HG03432 (cell line): ENCODE data around the gene CAMK1G.
A peak's percentile ranks its signal among the peaks of the same experiment; 100 is the strongest.

Source experiments
- ATAC-seq: cut with Tn5 transposase; IDR thresholded peaks from one replicate; pipeline ENCODE4 v1.9.1; 2021; ENCODE audit warnings: mild to moderate bottlenecking, moderate library complexity; ENCODE audit not compliant: unreplicated experiment

The CAMK1G gene

DNA sequence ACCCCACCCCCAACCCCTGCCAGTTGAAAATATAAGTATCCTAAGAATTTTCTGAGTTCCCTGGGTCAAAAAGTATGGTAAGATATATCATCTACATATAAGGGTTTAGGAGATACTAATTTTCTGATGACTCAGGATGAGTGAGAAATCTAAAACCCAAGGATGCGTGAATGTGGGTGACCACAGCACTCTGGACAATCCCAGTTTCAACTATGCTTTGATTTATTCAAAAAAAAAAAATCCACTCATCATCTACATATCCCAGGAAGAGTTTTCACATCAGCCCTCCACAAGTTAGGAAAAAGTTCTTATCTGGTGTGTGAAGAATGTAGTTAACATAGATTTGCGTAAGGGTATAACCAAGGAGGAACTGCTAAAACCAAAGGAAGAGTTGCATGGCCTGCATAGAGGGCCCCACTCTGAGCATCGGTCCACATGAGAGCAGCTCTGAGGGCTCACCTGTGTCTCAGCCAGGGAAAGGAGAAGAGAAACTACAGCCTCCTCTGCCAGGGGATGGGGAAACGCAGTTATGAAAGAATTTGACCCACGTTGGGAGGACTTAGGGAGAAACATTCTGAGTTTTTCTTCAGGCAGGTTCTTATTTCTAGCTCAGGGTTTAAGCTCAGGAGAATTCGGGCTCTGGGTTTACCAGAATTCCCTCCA, 50.0 kb downstream of the CAMK1G start:
- ATAC-seq, result no peak

GRCh38 chr1:209634005-209634737, 50.7 kb downstream of the CAMK1G start:
- no peak for ATAC-seq

GRCh38 chr1:209635850-209636249, 52.3 kb downstream of the CAMK1G start:
- ATAC-seq, result no peak

GRCh38 chr1:209641832-209642172, 58.3 kb downstream of the CAMK1G start:
- ATAC-seq, result no peak

GRCh38 chr1:209642816-209643215, 59.3 kb downstream of the CAMK1G start:
- ATAC-seq, result no peak

DNA sequence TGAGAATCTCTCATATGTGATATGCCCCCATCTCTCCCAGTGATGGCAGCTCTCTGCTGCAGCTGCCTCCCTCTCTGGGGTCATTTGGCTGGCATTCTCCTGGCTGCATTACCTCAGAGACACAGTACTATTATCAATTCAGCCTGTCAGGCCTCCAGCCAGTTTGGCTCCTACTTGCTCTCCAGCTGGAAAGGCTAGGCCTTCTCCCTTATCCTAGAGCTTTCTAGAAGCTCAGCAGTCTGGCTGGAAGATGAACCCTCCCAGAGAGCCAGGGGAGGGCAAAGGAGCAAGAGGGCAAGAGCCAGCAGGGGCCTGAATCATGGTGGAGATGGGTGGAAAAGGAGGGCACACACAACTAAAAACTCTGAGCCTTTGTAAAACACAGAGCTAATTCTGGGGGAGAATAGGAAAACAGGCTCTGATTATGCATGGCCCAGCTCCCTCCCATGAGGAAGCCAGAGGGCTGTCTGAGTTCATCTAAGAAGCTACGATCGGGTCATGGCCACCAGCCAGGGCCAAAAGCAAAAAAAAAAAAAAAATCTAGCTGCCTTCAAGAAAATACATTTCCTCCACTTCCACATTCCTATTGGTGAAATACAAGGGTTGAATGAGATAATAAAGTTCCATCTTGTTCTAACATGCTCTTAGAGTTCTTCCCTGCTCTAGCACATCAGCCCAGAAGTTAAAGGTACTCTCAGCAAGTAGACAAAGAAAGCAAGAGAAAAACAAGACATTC, 59.9 kb downstream of the CAMK1G start:
- ATAC-seq, result no peak

DNA sequence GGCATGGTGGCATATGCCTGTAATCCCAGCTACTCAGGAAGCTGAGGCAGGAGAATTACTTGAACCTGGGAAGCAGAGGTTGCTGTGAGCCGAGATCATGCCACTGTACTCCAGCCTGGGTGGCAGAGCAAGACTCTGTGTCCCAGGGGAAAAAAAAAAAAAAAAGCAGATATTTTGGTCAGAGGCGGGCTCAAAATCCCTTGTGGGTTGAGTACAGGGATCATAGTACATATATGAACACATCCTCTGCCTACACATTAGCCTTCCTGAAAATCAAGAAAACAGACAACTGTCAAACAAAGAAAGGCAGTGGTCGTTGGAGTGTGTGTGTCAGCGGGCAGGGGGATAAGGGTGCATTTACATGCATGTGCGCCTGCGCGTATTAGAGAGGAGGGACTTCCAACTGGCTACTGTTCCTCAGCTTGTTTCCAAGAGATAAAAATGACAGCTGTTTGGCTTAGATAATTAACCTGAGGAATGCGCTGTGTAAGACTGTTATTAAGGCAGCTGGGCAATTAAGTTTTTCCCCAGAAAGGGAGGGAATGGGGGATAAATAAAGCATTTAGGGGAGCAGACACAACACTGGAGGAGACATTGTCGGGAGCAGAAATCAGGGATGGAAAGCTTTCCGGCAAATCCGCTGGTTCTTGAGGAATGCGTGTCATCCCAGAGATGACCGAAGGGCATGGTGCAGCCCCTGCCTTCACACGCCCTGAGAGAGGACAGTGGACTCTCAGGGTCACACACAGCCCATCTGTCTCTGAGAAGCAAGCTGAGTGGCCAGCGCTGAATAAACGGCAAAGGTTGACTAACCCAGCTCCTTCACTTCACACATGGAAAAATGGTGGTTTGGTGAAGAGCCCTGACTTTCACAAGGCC, 62.3 kb downstream of the CAMK1G start:
- no peak for ATAC-seq

DNA sequence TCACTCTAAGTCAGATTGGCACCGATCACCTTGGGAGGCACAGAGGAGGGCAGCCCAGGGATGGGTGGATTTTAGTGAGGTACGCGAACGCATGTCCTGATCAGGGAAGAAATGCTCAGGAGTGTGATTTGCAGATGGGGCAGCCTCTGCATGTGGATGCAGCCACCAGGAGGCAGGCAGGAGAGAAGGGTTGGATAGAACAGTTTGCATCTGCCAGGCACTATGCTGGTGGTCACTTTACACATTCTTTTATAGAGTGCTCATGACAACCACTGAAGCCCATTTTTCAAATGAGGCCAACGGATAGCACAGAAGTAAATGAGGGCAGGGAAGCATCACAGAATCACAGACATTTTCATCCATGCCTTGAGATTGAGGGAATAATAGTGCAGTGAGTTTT, 63.0 kb downstream of the CAMK1G start:
- ATAC-seq, result no peak

- no peak for ATAC-seq
These were observed 63.6 kb downstream of the CAMK1G start for GRCh38 chr1:209647156-209647555.

DNA sequence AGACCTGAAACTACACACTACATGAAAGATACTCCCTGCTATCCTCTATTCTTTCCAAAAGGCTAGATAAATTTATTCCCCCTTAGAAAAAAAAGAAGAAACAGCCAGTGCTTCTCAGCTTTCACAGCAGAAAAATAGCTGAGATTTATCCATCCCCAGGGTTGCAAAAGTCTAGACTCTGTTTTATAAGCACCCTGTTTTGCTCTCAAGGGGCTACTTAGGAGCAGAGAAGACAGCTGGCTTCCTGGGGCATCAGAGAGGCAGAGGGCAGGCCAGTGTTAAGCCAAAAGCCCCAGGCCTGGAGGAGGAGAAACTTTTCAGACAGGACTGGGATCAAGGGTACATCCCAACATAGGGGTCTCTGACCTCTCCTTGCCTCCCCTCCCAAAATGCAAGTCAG, 64.8 kb downstream of the CAMK1G start:
- no peak for ATAC-seq

- ATAC-seq, result no peak
These were observed 65.6 kb downstream of the CAMK1G start for GRCh38 chr1:209648931-209649776.

DNA sequence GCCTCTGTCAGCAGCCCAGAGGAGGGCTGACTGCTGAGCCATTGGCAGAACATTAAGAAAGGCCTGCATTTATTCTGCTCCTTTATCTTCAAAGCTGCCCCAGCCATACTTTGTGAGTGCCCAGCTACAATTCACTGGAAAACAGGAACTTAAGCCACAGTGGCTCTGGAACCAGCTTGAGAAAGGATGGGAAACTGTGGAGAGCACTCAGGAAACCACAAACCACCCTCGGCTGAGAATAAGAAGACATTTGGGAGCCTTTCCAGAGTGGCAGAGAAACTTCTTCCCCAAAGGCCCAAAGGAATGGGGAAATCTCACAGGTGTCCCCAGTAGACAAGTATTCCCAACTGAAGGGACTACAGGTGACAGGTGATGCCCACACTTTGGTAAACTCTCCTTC, 66.9 kb downstream of the CAMK1G start:
- ATAC-seq, result no peak

DNA sequence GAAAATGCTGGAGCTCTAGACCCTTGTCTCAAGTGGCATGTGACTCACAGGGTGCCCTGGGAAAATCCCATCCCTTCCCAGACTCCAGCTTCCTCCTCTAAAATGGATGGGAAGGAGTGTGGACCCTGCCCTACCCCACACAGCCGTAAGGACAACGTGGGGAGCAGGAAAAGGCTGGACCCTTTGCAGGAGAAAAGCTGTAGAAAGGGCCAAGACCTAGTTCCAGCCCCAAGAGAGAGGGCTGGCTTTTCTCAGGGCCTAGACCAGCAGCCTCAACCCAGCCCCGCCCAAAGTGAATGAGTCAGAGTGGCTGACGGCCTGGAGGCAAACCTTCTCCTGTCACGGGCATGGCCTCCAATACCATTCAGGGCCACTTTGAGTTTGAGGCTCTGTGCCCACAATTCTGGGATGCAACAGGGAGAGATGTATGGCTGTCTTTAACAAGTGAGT, 67.6 kb downstream of the CAMK1G start:
- peak; percentile 75 for ATAC-seq

DNA sequence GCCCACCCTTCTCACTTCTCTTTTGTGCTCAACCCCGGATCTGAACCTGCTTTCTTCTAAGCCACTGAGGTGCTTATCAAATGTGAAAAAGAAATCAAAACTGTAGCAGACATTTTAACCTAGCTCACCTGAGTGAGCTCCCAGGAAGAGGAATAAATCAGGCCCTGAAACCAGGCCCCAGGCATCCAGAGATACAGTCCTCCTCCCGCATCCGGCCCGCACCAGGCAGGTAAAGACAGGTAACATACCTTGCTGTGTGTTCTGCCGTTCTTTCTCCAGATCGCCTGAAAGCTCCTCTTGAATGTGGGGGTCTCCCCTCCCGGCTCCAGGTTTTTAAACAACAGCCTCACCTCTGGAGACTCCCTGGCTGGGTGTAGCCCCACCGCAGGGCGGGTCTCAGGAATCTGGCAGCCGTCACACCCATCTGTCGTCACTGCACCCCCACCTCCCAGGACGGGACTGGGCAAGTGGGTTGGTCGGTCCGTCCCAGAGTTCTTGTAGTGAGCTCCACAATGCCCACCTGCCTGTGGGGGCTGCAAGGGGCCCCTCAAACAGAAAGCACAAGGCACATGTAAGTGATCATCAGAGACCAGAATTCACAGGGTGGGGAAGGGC, 68.7 kb downstream of the CAMK1G start, which contains the start of gene LAMB3:
Gene LAMB3, minus strand, starts transcription at position 305 of the 615 bp plus-strand sequence. CDS start 1,481 bp downstream, outside the sequence.
- no peak for ATAC-seq

DNA sequence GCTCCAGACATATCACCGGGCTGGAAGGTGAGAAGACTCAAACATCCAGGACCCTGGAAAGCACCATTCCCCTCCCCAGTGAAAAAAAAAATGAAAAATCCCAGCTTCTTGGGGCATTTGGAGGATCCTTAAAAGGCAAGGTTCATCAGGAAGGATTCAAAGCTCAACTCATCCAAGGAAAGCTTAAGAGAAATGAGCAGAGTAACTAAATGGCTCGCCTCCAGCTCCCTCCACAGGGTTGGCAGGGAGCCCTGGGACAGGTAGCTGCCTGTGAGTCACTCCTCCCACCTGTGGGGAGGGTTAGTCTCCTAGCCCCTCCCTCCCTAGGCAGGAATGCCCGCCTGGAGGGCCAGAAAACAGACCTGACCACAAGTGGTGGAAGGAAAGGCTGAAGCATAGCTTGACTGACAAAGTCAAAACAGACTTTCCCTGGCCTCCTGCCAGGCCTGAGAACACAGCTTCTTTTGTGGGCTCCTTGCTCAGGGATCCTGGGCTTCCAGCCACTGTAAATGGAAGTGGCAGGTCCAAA, 69.4 kb downstream of the CAMK1G start:
- ATAC-seq, result peak; percentile 32

DNA sequence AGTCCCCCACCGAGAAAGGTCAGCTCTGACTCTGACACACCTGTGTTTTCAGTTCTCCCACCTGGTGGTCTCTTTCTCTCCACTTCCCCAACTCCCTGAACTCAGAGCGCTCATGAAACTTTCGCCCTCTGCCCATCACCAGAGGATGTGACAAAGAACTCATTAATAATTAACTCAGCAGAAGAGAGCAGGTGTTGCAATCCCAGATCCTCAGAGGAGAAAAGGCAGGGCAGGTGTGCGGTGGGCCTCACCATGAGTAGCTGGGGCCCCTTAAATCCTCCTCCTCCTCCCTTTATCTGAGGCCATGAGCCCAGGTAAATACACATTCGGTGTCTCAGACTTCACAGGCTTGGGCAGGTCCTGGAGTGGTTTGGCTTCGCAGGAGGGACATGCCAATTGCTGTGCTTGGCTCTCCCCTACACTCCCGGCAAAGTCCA, 70.4 kb downstream of the CAMK1G start:
- peak; percentile 36 for ATAC-seq

GRCh38 chr1:209655411-209656231, 72.1 kb downstream of the CAMK1G start:
- no peak for ATAC-seq

DNA sequence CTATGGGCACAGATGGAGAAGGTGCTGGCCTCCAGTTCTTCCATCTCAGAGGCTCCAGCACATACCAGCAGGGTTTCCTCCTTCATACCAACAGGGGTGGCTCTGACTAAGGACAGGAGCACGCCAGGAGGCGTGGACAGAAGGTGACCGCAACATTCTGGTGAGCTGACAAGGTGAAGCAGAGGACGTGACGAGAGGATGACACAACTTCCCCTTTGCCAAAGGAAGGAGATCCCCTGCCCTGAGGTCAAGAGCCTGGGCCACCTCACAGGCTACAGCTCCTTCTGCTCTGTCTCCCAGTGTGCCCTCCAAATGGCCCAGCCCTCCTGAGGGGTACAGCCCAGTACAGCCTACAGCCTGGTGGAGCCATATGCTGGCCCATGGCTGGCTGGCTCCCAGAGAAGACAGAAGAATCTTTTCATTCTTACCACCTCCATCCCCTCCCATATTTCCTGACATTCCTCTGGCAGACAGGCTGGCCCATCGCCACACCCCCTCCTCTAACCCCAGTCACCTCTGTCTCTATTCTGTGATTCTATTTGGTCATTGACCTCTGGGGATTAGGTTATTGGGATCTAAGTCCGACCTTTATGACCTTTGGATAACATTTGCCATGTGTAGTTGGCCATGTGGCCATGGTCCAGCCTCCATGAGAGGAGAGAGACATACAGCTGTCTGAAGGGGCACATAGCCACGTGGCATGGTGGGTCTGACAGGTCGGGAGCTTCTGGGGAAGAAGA, 73.8 kb downstream of the CAMK1G start:
- ATAC-seq, result no peak
